Chondrocyte (in vitro differentiated cells): Measurements from ENCODE around the gene SBNO1. TPM values are rescaled to one million over a fixed set of nuclear protein-coding genes. Genes with fewer than 3 reads are reported as not detected.
"Not testable (repeated sequence)": the region's sequence is repeated elsewhere in the genome, so short reads cannot be mapped to it uniquely, and the experiment has no call there.

Source experiments
- DNase-seq: peaks from one replicate; pipeline ENCODE4 v3.0.0; 2021; ENCODE audit warnings: mixed read lengths, low spot score
- H3K27ac Mint-ChIP-seq: one replicate; pipeline ENCODE4 v1.8.0; 2021; ENCODE audit warnings: mild to moderate bottlenecking, moderate library complexity, mixed read lengths; ENCODE audit not compliant: unreplicated experiment
- H3K27me3 Mint-ChIP-seq: 2 replicates; pipeline ENCODE4 v1.8.0; 2021; ENCODE audit warnings: low read depth, mixed read lengths
- H3K36me3 Mint-ChIP-seq: 2 replicates; pipeline ENCODE4 v1.8.0; 2021; ENCODE audit warnings: low read depth, mixed read lengths
- H3K4me1 Mint-ChIP-seq: 2 replicates; pipeline ENCODE4 v1.8.0; 2021; ENCODE audit warnings: low read depth, mild to moderate bottlenecking, mixed read lengths
- H3K4me3 Mint-ChIP-seq: one replicate; pipeline ENCODE4 v1.8.0; 2021; ENCODE audit warnings: mild to moderate bottlenecking, moderate library complexity, mixed read lengths; ENCODE audit not compliant: unreplicated experiment
- H3K9me3 Mint-ChIP-seq: 2 replicates; pipeline ENCODE4 v1.8.0; 2021; ENCODE audit warnings: low read depth, mixed read lengths
- CTCF ChIP-seq: fragments of 200-600 bp; sonication (generic); IDR thresholded peaks from 2 replicates; pipeline ENCODE4 v1.5.0; 2021; ENCODE audit warnings: antibody characterized with exemption, mild to moderate bottlenecking, moderate library complexity
- total RNA-seq: library from RNA; stranded (reverse); gene quantifications from 3 replicates; pipeline ENCODE4 v1.2.1, GENCODE V29; 2021

SBNO1 gene
- total RNA-seq, 1 donor from 2014 or later = 37.7 TPM

DNA sequence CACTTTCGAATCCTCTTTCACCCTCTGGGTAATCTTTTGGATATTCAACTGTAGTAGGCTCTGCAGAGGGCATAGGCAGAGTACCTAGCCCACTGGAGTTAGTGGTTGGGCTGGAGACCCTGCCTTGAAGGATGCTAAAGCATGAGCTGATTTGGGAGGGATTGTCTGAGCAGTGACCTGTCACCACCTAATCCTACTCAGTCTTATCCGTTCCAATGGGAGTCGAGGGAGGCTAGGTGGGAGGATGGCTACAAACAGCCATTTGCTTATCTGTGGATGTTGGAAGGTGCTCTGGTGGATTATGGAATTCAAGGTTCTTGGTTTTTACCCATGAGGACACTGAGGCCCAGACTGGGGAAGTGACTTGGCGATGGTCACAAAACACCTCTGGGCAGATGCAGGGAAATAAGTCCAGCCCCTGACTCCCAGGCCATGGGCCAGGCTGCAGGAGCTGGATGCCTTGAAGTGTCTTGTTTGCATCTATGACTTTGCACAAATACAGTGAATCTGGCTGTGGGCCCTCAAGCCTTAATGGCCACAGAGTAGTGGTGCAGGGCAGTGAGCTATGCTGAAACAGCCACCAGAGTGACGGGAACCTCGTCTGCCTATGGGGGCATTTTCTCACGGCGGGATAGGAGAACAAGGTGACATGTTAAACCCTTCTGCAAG is 23.0 kb upstream of the SBNO1 start:
- no peaks in the 10 kb centered on the region for H3K9me3 Mint-ChIP-seq
- H3K27ac Mint-ChIP-seq = peak overlapping the region; percentile 84
- no peak for DNase-seq
- H3K4me3 Mint-ChIP-seq = peak overlapping the region; percentile 75
- peaks cover 43% of the 10 kb centered on the region for H3K4me1 Mint-ChIP-seq
- TF ChIP-seq CTCF = no peak
- H3K36me3 Mint-ChIP-seq = peaks cover 5% of the 10 kb centered on the region
- H3K27me3 Mint-ChIP-seq = no peaks in the 10 kb centered on the region

DNA sequence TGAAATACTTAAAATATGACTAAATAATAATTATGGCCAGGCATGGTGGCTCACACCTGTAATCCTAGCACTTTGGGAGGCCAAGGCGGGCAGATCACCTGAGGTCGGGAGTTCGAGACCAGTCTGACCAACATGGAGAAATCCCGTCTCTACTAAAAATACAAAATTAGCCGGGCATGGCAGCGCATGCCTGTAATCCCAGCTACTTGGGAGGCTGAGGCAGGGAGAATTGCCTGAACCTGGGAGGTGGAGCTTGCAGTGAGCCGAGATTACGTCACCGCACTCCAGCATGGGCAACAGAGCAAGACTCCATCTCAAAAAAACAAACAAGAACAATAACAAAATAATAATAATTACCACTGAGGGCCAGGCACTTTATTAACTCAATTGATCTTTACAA is 20.9 kb upstream of the SBNO1 start:
- peaks cover 27% of the 10 kb centered on the region for H3K4me1 Mint-ChIP-seq
- peak overlapping the region; percentile 32 for H3K27ac Mint-ChIP-seq
- not testable (repeated sequence) for H3K36me3 Mint-ChIP-seq, H3K9me3 Mint-ChIP-seq, H3K27me3 Mint-ChIP-seq, DNase-seq, H3K4me3 Mint-ChIP-seq

GRCh38 chr12:123384994-123385376 is 20.3 kb upstream of the SBNO1 start:
- Mint-ChIP-seq H3K4me3 (peak overlapping the region; percentile 77), H3K4me1 (peaks cover 22% of the 10 kb centered on the region), H3K27ac (peak overlapping the region; percentile 83), H3K9me3 (no peaks in the 10 kb centered on the region), H3K27me3 (no peaks in the 10 kb centered on the region), H3K36me3 (no peaks in the 10 kb centered on the region)
- DNase-seq = no peak
- no peak for TF ChIP-seq CTCF

DNA sequence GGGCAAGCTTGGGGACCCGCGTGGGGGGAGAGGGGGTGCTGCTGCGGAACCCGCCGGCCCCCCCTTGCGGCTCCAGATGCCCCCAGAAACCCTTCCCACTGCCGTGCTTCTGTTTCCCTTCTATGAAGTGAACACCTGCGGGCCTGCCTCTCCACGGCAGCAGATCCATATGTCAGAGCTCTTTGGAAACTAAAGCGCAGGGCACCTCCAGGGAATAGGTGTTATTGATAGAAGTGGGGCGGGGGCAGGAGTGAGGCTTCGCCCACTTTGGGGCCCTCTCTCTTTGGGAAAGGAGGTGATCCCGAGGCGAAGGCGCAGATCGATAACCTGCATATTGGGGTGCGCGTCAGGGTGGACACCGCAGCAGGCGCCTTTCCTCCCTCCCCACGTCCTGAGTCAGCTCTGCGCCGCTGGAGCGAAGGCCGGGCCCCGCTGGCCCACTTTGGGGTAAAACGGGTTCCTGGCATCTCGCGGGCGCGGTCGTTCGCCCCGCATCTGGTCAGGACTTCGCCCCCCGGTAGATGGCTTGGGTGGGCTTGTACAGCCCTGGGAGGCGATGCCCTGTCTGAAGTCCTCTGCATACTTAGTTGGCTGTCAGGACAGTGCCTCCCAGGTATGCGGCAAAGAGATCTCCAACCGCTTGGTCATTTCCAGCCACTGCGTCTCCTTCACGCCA is 19.8 kb upstream of the SBNO1 start:
- peak overlapping the region; percentile 83 for H3K27ac Mint-ChIP-seq
- H3K4me1 Mint-ChIP-seq = peaks cover 20% of the 10 kb centered on the region
- peak; percentile 26 for TF ChIP-seq CTCF
- H3K4me3 Mint-ChIP-seq = peak overlapping the region; percentile 77
- no peaks in the 10 kb centered on the region for H3K36me3 Mint-ChIP-seq
- no peaks in the 10 kb centered on the region for H3K9me3 Mint-ChIP-seq
- H3K27me3 Mint-ChIP-seq = no peaks in the 10 kb centered on the region
- DNase-seq = no peak

GRCh38 chr12:123382684-123383083 is 18.0 kb upstream of the SBNO1 start:
- Mint-ChIP-seq H3K27ac (no peak overlapping the region), H3K4me3 (peak overlapping the region; percentile 19), H3K4me1 (peaks cover 12% of the 10 kb centered on the region), H3K36me3 (no peaks in the 10 kb centered on the region), H3K9me3 (no peaks in the 10 kb centered on the region), H3K27me3 (no peaks in the 10 kb centered on the region)
- DNase-seq = no peak
- TF ChIP-seq CTCF = no peak

- Mint-ChIP-seq H3K9me3 (no peaks in the 10 kb centered on the region), H3K27ac (no peak overlapping the region), H3K4me1 (peaks cover 5% of the 10 kb centered on the region), H3K27me3 (no peaks in the 10 kb centered on the region), H3K4me3 (no peak overlapping the region), H3K36me3 (no peaks in the 10 kb centered on the region)
- no peak for TF ChIP-seq CTCF
- DNase-seq = no peak
Measured at GRCh38 chr12:123379391-123379790, 14.7 kb upstream of the SBNO1 start.

GRCh38 chr12:123372415-123372814 is 7.8 kb upstream of the SBNO1 start:
- H3K27me3 Mint-ChIP-seq, H3K4me1 Mint-ChIP-seq, H3K36me3 Mint-ChIP-seq, H3K27ac Mint-ChIP-seq, DNase-seq, H3K9me3 Mint-ChIP-seq, H3K4me3 Mint-ChIP-seq: not testable (repeated sequence)

GRCh38 chr12:123371667-123372368 is 7.2 kb upstream of the SBNO1 start:
- DNase-seq = peak; percentile 66
- not testable (repeated sequence) for H3K27ac Mint-ChIP-seq, H3K9me3 Mint-ChIP-seq, H3K4me3 Mint-ChIP-seq, H3K4me1 Mint-ChIP-seq, H3K36me3 Mint-ChIP-seq, H3K27me3 Mint-ChIP-seq
